ENCODE measurements around the gene CYTH3.

The CYTH3 gene

DNA sequence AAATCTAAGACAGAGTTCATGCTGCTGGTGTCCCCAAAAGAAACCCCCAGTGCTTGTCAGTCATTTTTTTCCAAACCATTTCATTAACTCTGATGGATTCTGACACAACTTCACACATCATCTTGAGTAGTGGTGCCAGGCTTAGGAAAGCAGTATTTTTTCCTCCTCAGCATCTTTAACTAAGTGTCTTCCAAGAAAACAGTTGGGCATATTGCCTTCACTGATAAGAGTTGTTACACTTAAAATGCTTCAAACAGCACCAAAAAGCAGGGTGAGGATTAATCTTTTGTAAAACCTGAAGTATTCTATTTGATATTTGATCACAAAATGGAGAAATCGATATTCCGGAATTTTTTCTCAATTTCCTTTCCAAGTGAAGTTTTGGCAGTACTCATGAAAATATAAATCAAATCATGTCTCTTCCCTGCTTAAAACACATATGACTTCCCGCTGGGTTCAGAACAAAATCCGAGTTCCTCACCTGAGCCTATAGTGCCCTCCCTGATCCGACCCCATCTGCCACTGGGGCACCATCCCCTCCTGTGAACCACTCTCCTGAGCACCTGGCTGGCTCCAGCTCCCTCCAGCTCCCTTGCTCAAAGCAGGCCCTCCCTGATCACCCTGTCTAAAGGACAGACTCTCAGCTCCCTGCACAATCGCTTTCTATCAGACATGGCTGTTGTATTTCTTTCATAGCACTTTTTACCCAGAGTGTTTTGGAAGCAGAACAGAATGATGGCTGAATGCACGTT lies 61.6 kb downstream of the CYTH3 start:
- Mint-ChIP-seq H3K9me3 (peaks cover 3% of the 10 kb centered on the region), H3K4me3 (no peak overlapping the region), H3K27me3 (ENCODE audit: low read depth) (peaks cover 5% of the 10 kb centered on the region), H3K4me1 (peaks cover 19% of the 10 kb centered on the region), H3K27ac (peak overlapping the region in 2 of 3 experiments; percentile 8 to 16), H3K36me3 (ENCODE audit: low read depth) (peaks cover 4% of the 10 kb centered on the region)
- TF ChIP-seq, protein P1, sequence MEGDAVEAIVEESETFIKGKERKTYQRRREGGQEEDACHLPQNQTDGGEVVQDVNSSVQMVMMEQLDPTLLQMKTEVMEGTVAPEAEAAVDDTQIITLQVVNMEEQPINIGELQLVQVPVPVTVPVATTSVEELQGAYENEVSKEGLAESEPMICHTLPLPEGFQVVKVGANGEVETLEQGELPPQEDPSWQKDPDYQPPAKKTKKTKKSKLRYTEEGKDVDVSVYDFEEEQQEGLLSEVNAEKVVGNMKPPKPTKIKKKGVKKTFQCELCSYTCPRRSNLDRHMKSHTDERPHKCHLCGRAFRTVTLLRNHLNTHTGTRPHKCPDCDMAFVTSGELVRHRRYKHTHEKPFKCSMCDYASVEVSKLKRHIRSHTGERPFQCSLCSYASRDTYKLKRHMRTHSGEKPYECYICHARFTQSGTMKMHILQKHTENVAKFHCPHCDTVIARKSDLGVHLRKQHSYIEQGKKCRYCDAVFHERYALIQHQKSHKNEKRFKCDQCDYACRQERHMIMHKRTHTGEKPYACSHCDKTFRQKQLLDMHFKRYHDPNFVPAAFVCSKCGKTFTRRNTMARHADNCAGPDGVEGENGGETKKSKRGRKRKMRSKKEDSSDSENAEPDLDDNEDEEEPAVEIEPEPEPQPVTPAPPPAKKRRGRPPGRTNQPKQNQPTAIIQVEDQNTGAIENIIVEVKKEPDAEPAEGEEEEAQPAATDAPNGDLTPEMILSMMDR (IDR thresholded peaks at IDR 0.05; ENCODE audit: unreplicated experiment in 3 of 3) = no peak

DNA sequence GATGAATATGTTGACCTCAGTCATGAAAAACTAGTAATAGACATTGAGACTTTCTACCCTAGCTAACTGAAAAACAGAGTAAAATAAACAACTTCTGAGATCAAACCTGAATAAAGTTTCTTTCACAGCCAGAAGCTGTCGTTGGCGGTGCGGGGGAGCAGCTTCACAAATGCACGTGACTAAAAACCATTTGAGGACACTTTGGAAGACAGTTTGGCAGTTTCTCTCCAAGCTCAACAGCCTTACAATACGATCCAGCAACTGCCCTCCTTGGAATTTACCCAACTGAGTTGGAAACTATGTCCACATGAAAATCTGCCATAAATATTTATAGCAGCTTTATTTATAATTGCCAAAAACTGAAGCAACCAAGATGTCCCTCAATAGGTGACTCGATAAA lies 63.1 kb downstream of the CYTH3 start:
- Mint-ChIP-seq H3K27ac (no peak overlapping the region), H3K4me1 (peaks cover 19% of the 10 kb centered on the region), H3K9me3 (no peaks in the 10 kb centered on the region), H3K4me3 (no peak overlapping the region), H3K36me3 (ENCODE audit: low read depth) (no peaks in the 10 kb centered on the region), H3K27me3 (ENCODE audit: low read depth) (peaks cover 5% of the 10 kb centered on the region)
- TF ChIP-seq, protein P1 (IDR thresholded peaks at IDR 0.05; ENCODE audit: unreplicated experiment in 3 of 3) = no peak

DNA sequence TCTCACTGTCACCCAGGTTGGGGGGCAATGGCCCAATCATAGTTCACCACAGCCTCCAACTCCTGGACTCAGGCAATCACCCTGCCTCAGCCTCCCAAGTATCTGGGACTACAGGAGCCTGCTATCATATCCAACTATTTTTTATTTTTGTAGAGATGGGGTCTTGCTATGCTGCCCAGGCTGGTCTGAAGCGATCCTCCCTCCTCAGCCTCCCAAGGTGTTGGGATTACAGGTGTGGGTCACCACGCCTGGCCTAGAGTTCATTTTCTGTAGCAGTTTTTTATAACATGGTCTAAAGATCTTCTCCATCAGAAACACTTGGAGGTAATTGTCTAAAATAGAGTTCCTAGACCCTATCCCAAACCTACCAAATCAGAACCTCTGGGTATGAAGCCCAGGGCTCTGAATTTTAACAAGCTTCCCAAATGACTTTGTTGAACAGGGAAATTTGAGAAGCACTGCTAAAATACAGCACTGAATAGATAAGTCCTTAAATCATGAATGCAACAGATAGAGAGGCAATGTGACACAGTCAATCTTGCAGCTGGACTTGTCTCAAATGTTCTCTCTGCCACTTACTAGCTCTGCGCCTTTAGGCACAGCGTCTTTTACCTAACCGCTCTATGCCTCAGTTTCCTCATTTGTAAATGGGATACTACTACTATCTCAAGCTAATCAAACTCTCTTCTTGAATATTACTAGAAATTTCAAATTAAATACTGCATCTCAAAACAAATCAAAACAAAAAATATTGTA lies 63.7 kb downstream of the CYTH3 start:
- TF ChIP-seq, protein P1 (IDR thresholded peaks at IDR 0.05; ENCODE audit: unreplicated experiment in 3 of 3) = no peak
- Mint-ChIP-seq H3K27me3 (ENCODE audit: low read depth) (peaks cover 5% of the 10 kb centered on the region), H3K4me3 (no peak overlapping the region)

DNA sequence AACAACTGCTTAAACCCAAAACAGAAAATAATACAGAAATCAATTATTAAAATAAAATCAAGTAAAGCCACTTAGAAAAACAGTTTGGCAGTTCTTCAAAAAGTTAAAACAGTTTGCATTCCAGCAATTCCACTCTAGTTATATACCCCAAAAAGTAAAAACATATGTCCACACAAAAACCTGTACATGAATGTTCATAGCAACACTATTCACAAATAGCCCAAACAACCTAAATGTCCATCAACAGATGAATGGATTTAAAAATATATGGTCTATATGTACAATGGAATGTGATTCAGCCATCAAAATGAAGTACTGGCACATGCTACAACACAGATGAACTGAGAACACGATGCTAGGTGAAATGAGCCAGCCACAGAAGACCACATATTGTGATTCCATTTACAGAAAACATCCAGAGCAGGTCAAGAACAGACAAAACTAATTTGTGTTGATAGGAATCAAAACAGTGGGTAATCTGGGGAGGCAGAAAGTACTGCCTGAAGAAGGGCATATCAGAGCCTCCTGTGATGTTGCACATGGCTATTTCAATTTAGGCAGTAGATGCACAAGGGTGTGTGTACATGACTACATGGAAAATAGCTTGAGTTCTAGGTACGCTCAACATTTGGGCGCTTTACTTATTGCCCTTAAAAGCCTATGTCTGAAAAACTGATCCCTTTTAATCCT lies 66.3 kb downstream of the CYTH3 start:
- H3K27ac Mint-ChIP-seq = no peak overlapping the region
- no peaks in the 10 kb centered on the region for H3K36me3 Mint-ChIP-seq (ENCODE audit: low read depth)
- TF ChIP-seq, protein P1 (IDR thresholded peaks at IDR 0.05; ENCODE audit: unreplicated experiment in 3 of 3) = no peak
- no peak overlapping the region for H3K4me3 Mint-ChIP-seq
- peaks cover 27% of the 10 kb centered on the region for H3K4me1 Mint-ChIP-seq
- no peaks in the 10 kb centered on the region for H3K9me3 Mint-ChIP-seq
- peaks cover 2% of the 10 kb centered on the region for H3K27me3 Mint-ChIP-seq (ENCODE audit: low read depth)

More for the DNA sequence above, 63.7 kb downstream of the CYTH3 start:
- H3K27ac Mint-ChIP-seq = no peak overlapping the region
- H3K4me1 Mint-ChIP-seq = peaks cover 19% of the 10 kb centered on the region
- no peaks in the 10 kb centered on the region for H3K9me3 Mint-ChIP-seq
- H3K36me3 Mint-ChIP-seq (ENCODE audit: low read depth) = no peaks in the 10 kb centered on the region

DNA sequence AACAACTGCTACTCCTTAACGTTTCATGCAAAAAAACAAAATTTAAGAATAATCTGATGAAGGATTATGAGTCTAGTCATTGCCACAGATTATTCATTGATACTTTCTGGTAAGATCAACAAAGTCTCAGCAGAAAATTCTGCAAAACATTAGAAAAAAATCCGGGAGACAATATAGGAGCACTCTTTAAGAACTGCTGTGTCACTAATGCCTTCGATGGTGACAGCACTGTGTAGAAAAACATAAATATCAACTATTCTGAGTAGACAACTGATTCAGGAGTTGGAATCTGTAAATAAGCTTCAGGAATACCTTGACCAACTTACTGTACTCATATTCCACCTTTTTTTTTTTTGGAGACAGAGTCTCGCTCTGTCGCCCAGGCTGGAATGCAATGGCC lies 69.0 kb downstream of the CYTH3 start:
- Mint-ChIP-seq H3K27me3 (ENCODE audit: low read depth) (no peaks in the 10 kb centered on the region), H3K4me1 (peaks cover 24% of the 10 kb centered on the region), H3K9me3 (no peaks in the 10 kb centered on the region), H3K36me3 (ENCODE audit: low read depth) (no peaks in the 10 kb centered on the region), H3K27ac (no peak overlapping the region), H3K4me3 (no peak overlapping the region)
- TF ChIP-seq, protein P1 (IDR thresholded peaks at IDR 0.05; ENCODE audit: unreplicated experiment in 3 of 3) = no peak
